ENCODE data around the gene ATP6V1E1. TPM values are rescaled to one million over a fixed set of nuclear protein-coding genes. Genes with fewer than 3 reads are reported as not detected.
"Not testable (repeated sequence)": the region's sequence is repeated elsewhere in the genome, so short reads cannot be mapped to it uniquely, and the experiment has no call there.

Gene ATP6V1E1
- total and polyA plus RNA-seq, 7 experiments from 2014 or later: 51.0 to 120 (median 86.5) TPM

DNA sequence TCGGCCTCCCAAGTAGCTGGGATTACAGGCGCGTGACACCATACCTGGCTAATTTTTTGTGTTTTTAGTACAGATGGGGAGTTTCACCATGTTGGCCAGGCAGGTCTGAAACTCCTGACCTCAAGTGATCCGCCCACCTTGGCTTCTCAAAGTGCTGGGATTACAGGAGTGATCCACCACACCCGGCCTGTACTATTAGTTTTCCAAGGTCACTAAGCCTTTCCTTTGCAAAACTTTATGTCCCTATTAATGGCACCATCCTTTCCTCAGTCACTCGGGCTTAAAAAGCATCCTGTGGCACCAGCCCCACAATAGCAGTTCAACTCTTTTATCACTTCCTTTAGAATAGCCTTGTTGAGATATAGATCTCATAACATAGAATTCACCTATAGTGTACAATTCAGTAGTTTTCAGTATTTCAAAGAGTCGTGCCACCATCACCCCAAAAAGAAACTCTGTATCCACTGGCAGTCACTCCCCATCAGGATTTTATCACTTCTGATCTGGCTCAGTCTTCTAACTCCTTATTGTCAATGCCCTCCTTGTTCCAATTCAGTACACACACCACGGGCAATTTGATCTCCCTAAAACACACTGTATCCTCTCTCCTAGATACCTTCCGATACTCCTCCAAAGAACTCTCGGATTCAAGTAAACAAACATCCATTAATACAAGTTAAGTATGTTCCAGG, 9.1 kb upstream of the ATP6V1E1 start:
- H3K27ac Mint-ChIP-seq: peak overlapping the region; percentile 92 to 99 (median 96)
- H3K36me3 Mint-ChIP-seq: peaks cover 0 to 7% (median 0%) of the 10 kb centered on the region in 5 donors
- H3K9me3 ChIP-seq (ENCODE audit: control insufficient read depth in 2 of 3, low read length in 3 of 3): no peaks in the 10 kb centered on the region
- H3K4me3 ChIP-seq (ENCODE audit: low read length): peak overlapping the region; percentile 73
- peak overlapping the region; percentile 87 to 95 (median 90) for H3K4me3 Mint-ChIP-seq
- H3K4me1 Mint-ChIP-seq: peaks cover 17 to 34% (median 29%) of the 10 kb centered on the region in 7 donors
- CTCF ChIA-PET: no interaction called here
- H3K4me1 ChIP-seq (ENCODE audit: control insufficient read depth in 2 of 2, insufficient read depth in 2 of 2, low read length in 2 of 2): peaks cover 12 to 18% of the 10 kb centered on the region in 2 donors
- no peaks in the 10 kb centered on the region for H3K27me3 ChIP-seq (ENCODE audit: control insufficient read depth in 2 of 2, insufficient read depth in 2 of 2, low read length in 2 of 2)
- no peaks in the 10 kb centered on the region for H3K27me3 Mint-ChIP-seq
- ATAC-seq: no peak
- POLR2A ChIA-PET: no interaction called here
- peaks cover 0 to 2% (median 0%) of the 10 kb centered on the region in 11 donors for H3K9me3 Mint-ChIP-seq
- intact Hi-C loops (cut with micrococcal nuclease): loop anchor here (1.0 to 5.0 kb wide), 8 partner anchors 9 to 553 kb away; partner anchors contain the start of genes ATP6V1E1 (in 2 of the 2), PEX26 (in 2 of the 2), BID (in 1 of the 2) and IL17RA (in 1 of the 2)
- H3K27ac ChIP-seq (ENCODE audit: low read depth, low read length): peak overlapping the region; percentile 99
- peak in 1 of 9 donors; percentile 3 for DNase-seq
- peaks cover 0 to 6% (median 0%) of the 10 kb centered on the region in 3 experiments for H3K36me3 ChIP-seq (ENCODE audit: control insufficient read depth in 2 of 3, insufficient read depth in 3 of 3, low read length in 3 of 3)

- H3K36me3 Mint-ChIP-seq; H3K27ac Mint-ChIP-seq; DNase-seq; H3K9me3 ChIP-seq (ENCODE audit: control insufficient read depth in 2 of 3, low read length in 3 of 3); H3K4me3 Mint-ChIP-seq; H3K27me3 Mint-ChIP-seq; CTCF ChIA-PET; H3K4me3 ChIP-seq (ENCODE audit: low read length); H3K36me3 ChIP-seq (ENCODE audit: control insufficient read depth in 2 of 3, insufficient read depth in 3 of 3, low read length in 3 of 3); H3K27ac ChIP-seq (ENCODE audit: low read depth, low read length); H3K9me3 Mint-ChIP-seq; POLR2A ChIA-PET; ATAC-seq; H3K27me3 ChIP-seq (ENCODE audit: control insufficient read depth in 2 of 2, insufficient read depth in 2 of 2, low read length in 2 of 2): not testable (repeated sequence)
- peaks cover 12 to 18% of the 10 kb centered on the region in 2 donors for H3K4me1 ChIP-seq (ENCODE audit: control insufficient read depth in 2 of 2, insufficient read depth in 2 of 2, low read length in 2 of 2)
- intact Hi-C loops (cut with micrococcal nuclease): loop anchor here in 1 of 2 donors (5.0 kb wide), 1 partner anchor 365 kb away; no protein-coding TSS in a partner anchor
- H3K4me1 Mint-ChIP-seq: peaks cover 17 to 32% (median 29%) of the 10 kb centered on the region in 7 donors
Observed at GRCh38 chr22:17636850-17637249, 8.3 kb upstream of the ATP6V1E1 start.

GRCh38 chr22:17634696-17635095, 6.1 kb upstream of the ATP6V1E1 start:
- ChIA-PET CTCF (interaction anchor here (0.6 kb wide), 1 partner anchor 17 kb away, joined by 3 read pairs; no protein-coding TSS in a partner anchor), POLR2A (no interaction called here)
- H3K4me1 ChIP-seq (ENCODE audit: control insufficient read depth in 2 of 2, insufficient read depth in 2 of 2, low read length in 2 of 2): peaks cover 6 to 12% of the 10 kb centered on the region in 2 donors
- peaks cover 16 to 22% (median 18%) of the 10 kb centered on the region in 7 donors for H3K4me1 Mint-ChIP-seq
- H3K27ac ChIP-seq (ENCODE audit: low read depth, low read length): no peak overlapping the region
- no peaks in the 10 kb centered on the region for H3K27me3 Mint-ChIP-seq
- no peak overlapping the region for H3K4me3 Mint-ChIP-seq
- no peaks in the 10 kb centered on the region for H3K27me3 ChIP-seq (ENCODE audit: control insufficient read depth in 2 of 2, insufficient read depth in 2 of 2, low read length in 2 of 2)
- DNase-seq: no peak
- H3K36me3 Mint-ChIP-seq: no peaks in the 10 kb centered on the region
- no peak overlapping the region for H3K27ac Mint-ChIP-seq
- H3K36me3 ChIP-seq (ENCODE audit: control insufficient read depth in 2 of 3, insufficient read depth in 3 of 3, low read length in 3 of 3): peaks cover 0 to 6% (median 0%) of the 10 kb centered on the region in 3 experiments
- no peak for ATAC-seq
- peaks cover 0 to 2% (median 0%) of the 10 kb centered on the region in 11 donors for H3K9me3 Mint-ChIP-seq
- intact Hi-C loops (cut with micrococcal nuclease): loop anchor here in 1 of 2 donors (5.0 kb wide), 1 partner anchor 368 kb away; no protein-coding TSS in a partner anchor
- no peaks in the 10 kb centered on the region for H3K9me3 ChIP-seq (ENCODE audit: control insufficient read depth in 2 of 3, low read length in 3 of 3)
- H3K4me3 ChIP-seq (ENCODE audit: low read length): no peak overlapping the region

DNA sequence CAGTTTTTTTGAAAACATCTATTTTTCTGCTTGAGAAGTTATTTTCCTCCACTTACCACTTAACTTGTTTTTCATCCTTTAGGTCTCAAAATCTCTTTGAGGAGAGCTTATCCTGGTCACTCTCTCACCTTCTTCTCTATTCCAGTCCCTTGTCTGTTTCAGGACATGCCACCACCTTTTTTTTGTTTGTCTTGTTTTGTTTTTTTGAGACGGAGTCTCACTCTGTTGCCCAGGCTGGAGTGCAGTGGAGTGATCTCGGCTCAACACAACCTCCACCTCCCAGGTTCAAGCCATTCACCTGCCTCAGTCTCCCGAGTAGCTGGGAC, 5.4 kb upstream of the ATP6V1E1 start:
- H3K27me3 Mint-ChIP-seq: no peaks in the 10 kb centered on the region
- H3K36me3 Mint-ChIP-seq: no peaks in the 10 kb centered on the region
- peak overlapping the region in 1 of 9 donors; percentile 73 for H3K27ac Mint-ChIP-seq
- DNase-seq (no peak), ATAC-seq (no peak)
- no peak overlapping the region for H3K4me3 Mint-ChIP-seq
- no peaks in the 10 kb centered on the region for H3K27me3 ChIP-seq (ENCODE audit: control insufficient read depth in 2 of 2, insufficient read depth in 2 of 2, low read length in 2 of 2)
- no peak overlapping the region for H3K27ac ChIP-seq (ENCODE audit: low read depth, low read length)
- peaks cover 0 to 13% of the 10 kb centered on the region in 2 donors for H3K4me1 ChIP-seq (ENCODE audit: control insufficient read depth in 2 of 2, insufficient read depth in 2 of 2, low read length in 2 of 2)
- H3K9me3 ChIP-seq (ENCODE audit: control insufficient read depth in 2 of 3, low read length in 3 of 3): no peaks in the 10 kb centered on the region
- ChIA-PET CTCF (interaction anchor here (0.6 kb wide), 1 partner anchor 44 kb away, joined by 3 read pairs; no protein-coding TSS in a partner anchor), POLR2A (no interaction called here)
- no peak overlapping the region for H3K4me3 ChIP-seq (ENCODE audit: low read length)
- peaks cover 10 to 19% (median 17%) of the 10 kb centered on the region in 7 donors for H3K4me1 Mint-ChIP-seq
- intact Hi-C loops (cut with micrococcal nuclease): no loop called here
- H3K9me3 Mint-ChIP-seq: no peaks in the 10 kb centered on the region
- peaks cover 0 to 4% (median 0%) of the 10 kb centered on the region in 3 experiments for H3K36me3 ChIP-seq (ENCODE audit: control insufficient read depth in 2 of 3, insufficient read depth in 3 of 3, low read length in 3 of 3)

- Mint-ChIP-seq H3K9me3 (no peaks in the 10 kb centered on the region), H3K4me1 (peaks cover 10 to 25% (median 20%) of the 10 kb centered on the region in 7 donors), H3K4me3 (peak overlapping the region in 1 of 10 donors; percentile 34), H3K36me3 (no peaks in the 10 kb centered on the region), H3K27me3 (no peaks in the 10 kb centered on the region), H3K27ac (peak overlapping the region in 1 of 9 donors; percentile 73)
- Histone ChIP-seq H3K9me3 (ENCODE audit: control insufficient read depth in 2 of 3, low read length in 3 of 3) (no peaks in the 10 kb centered on the region), H3K27me3 (ENCODE audit: control insufficient read depth in 2 of 2, insufficient read depth in 2 of 2, low read length in 2 of 2) (no peaks in the 10 kb centered on the region), H3K27ac (ENCODE audit: low read depth, low read length) (no peak overlapping the region), H3K36me3 (ENCODE audit: control insufficient read depth in 2 of 3, insufficient read depth in 3 of 3, low read length in 3 of 3) (peaks cover 0 to 1% (median 0%) of the 10 kb centered on the region in 3 experiments), H3K4me3 (ENCODE audit: low read length) (no peak overlapping the region), H3K4me1 (ENCODE audit: control insufficient read depth in 2 of 2, insufficient read depth in 2 of 2, low read length in 2 of 2) (peaks cover 0 to 14% of the 10 kb centered on the region in 2 donors)
- ChIA-PET CTCF (interaction anchor here (0.6 to 0.7 kb wide), 2 partner anchors 44 to 306 kb away, joined by 3 to 5 read pairs; no protein-coding TSS in a partner anchor), POLR2A (no interaction called here)
- ATAC-seq: no peak
- no peak for DNase-seq
- intact Hi-C loops (cut with micrococcal nuclease): no loop called here
Observed at GRCh38 chr22:17633217-17633997, 4.9 kb upstream of the ATP6V1E1 start.

DNA sequence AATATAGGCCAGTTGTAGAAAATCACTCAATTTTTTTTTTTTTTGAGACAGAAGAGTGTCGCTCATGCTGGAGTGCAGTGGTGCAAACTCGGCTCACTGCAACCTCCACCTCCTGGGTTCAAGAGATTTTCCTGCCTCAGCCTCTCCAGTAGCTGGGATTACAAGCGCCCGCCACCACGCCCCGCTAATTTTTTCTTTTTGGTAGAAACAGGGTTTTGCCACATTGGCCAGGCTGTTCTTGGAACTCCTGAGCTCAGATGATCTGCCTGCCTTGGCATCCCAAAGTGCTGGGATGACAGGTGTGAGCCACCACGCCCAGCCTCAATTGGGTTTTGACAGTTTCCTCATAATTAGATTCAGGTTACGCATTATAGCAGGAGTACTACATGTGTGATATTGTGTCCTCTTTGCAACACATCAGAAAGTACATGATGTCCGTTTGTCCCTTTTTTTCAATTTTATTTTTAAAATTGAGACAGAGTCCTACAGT, 2.6 kb upstream of the ATP6V1E1 start:
- ChIA-PET POLR2A (interaction anchor here (0.7 to 1.0 kb wide), 3 partner anchors 10 to 470 kb away, joined by 3 read pairs; no protein-coding TSS in a partner anchor), CTCF (no interaction called here)
- Mint-ChIP-seq H3K4me1 (peaks cover 0 to 19% (median 15%) of the 10 kb centered on the region in 7 donors), H3K27me3 (no peaks in the 10 kb centered on the region), H3K27ac (peak overlapping the region in 2 of 9 donors; percentile 24 to 81), H3K9me3 (no peaks in the 10 kb centered on the region), H3K4me3 (peak overlapping the region in 4 of 10 donors; percentile 11 to 64 (median 32)), H3K36me3 (no peaks in the 10 kb centered on the region)
- H3K36me3 ChIP-seq (ENCODE audit: control insufficient read depth in 2 of 3, insufficient read depth in 3 of 3, low read length in 3 of 3): peaks cover 0 to 10% (median 0%) of the 10 kb centered on the region in 3 experiments
- no peak for DNase-seq
- peaks cover 6 to 14% of the 10 kb centered on the region in 2 donors for H3K4me1 ChIP-seq (ENCODE audit: control insufficient read depth in 2 of 2, insufficient read depth in 2 of 2, low read length in 2 of 2)
- H3K9me3 ChIP-seq (ENCODE audit: control insufficient read depth in 2 of 3, low read length in 3 of 3): no peaks in the 10 kb centered on the region
- no peak overlapping the region for H3K27ac ChIP-seq (ENCODE audit: low read depth, low read length)
- no peaks in the 10 kb centered on the region for H3K27me3 ChIP-seq (ENCODE audit: control insufficient read depth in 2 of 2, insufficient read depth in 2 of 2, low read length in 2 of 2)
- H3K4me3 ChIP-seq (ENCODE audit: low read length): no peak overlapping the region
- intact Hi-C loops (cut with micrococcal nuclease): no loop called here
- no peak for ATAC-seq

Data from naive thymus-derived CD4-positive, alpha-beta T cell (primary cell).